DLD1 (cell line): Measurements from ENCODE around the gene GNMT.

Experiments used
- in situ Hi-C: cut with HindIII; loops from 2 replicates; pipeline ENCODE4 v1.10.0; 2017; ENCODE audit warnings: low sequenced_read_pairs

GNMT gene

GRCh38 chr6:42960243-42961019, at the start of gene GNMT:
GNMT (plus strand) TSS chr6:42960754; CDS start chr6:42960768, 14 bp downstream.
- in situ Hi-C loops, result no loop called here

GRCh38 chr6:42911171-42912021, 49.2 kb upstream of the GNMT start:
- in situ Hi-C loops, result no loop called here

GRCh38 chr6:42914546-42914945, 46.0 kb upstream of the GNMT start:
- in situ Hi-C loops, result no loop called here

GRCh38 chr6:42915732-42916131, 44.8 kb upstream of the GNMT start, which contains the start of gene PTCRA:
PTCRA (plus strand) TSS chr6:42916053; CDS start chr6:42916070, 17 bp downstream.
- in situ Hi-C loops, result no loop called here

GRCh38 chr6:42916288-42916687, 44.3 kb upstream of the GNMT start:
- in situ Hi-C loops, result no loop called here

GRCh38 chr6:42921801-42922200, 38.8 kb upstream of the GNMT start:
- in situ Hi-C loops, result no loop called here

DNA sequence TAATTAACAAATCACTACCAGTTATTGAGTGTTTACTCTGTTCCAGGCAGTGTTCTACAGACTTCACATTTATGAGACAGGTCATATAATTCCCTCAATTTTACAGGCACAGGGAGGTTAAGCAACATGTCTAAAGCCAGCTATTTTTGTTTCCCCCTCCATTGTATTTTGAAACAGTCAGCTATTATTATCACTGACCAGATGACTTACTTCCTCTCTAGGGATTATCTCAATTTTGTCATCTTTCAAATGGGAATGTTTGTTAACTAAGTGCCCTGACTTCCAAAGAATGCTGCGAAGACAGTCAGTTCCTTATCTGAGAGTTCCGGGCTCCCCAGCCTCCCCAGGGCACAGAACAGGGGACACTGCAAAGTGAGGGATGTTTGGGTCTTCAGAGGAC, 36.9 kb upstream of the GNMT start:
- in situ Hi-C loops, result no loop called here

DNA sequence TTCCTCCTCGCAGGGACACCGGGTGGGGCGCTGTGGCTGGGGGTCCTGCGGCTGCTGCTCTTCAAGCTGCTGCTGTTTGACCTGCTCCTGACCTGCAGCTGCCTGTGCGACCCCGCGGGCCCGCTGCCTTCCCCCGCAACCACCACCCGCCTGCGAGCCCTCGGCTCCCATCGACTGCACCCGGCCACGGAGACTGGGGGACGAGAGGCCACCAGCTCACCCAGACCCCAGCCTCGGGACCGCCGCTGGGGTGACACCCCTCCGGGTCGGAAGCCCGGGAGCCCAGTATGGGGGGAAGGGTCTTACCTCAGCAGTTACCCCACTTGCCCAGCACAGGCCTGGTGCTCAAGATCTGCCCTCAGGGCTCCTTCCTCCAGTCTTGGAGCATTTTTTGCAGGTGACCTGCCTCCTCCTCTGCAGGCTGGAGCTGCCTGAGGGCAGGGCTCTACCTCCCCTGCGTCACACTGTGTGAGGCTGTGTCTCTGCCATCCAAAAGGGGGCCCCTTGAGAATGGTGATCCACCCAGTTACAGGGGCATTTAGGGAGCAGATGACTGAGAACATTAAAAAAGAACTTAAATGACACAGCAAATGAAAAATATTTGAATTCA, 35.2 kb upstream of the GNMT start:
- in situ Hi-C loops, result no loop called here

GRCh38 chr6:42928986-42929820, 31.4 kb upstream of the GNMT start, which contains the start of gene CNPY3:
CNPY3 (plus strand) TSS chr6:42929480; CDS start chr6:42929571, 91 bp downstream.
- in situ Hi-C loops, result no loop called here

DNA sequence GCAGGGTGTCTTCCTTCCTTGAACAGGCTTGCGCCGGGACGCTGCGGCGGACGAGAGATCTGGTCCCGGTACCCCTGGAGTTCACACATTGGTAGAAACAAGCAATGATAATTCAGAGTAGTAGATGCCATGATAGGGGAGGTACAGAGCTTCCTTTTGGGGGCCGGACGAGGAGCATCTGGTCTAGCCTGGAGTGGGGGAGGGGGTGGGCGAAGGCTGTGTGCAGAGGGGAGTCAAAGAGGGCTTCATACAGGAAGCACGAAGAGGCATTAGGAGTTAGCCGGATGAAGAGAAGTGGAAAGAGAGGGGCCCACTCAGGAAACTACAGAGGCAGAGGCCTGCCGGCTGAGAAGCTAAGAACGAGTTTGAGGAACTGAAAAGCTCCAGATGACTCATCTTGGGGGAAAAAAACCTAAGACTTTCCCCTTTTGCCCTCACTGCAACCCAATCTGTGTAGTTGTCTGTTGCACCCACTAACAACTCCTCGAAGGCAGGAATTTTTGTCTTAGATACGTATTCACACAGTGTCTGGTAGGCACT, 30.7 kb upstream of the GNMT start:
- in situ Hi-C loops, result no loop called here

DNA sequence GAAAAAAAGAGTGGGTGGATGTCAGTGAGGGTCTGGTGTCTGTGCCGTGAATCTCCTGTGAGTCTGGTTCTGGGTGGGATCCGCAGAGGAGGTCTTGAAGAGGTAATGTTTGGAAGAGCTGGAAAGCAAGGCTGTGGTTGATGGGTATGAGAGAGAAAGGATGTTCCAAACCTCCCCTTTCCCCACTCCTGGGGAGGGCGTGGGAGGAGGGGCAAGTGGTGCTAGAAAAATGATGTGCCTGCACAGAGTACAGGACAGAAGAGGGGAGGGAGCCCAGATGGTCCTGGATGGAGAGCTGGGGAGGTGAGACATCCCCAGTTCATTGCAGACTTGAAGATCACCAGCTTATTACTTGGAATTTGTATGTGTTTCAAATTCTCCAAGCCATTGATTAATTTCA, 28.1 kb upstream of the GNMT start:
- in situ Hi-C loops, result no loop called here

DNA sequence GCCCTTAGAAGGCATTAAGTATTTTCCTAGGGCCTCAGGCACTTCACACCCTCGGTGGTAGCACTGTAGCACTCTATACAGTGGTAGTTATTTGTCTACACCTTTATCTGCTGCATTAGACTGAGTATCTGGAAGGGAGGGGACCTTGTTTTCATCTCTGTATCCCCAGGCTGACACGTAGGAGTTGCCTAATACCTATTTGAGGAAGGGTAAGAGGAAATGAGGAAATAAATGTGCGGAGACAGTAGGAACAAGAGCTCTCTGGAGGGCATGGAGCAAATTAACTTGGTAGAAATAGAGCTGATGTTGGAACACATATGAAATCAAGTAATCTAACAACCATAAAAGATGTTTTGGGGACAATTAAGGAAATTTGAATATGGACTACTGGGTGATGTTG, 27.3 kb upstream of the GNMT start:
- in situ Hi-C loops, result no loop called here

DNA sequence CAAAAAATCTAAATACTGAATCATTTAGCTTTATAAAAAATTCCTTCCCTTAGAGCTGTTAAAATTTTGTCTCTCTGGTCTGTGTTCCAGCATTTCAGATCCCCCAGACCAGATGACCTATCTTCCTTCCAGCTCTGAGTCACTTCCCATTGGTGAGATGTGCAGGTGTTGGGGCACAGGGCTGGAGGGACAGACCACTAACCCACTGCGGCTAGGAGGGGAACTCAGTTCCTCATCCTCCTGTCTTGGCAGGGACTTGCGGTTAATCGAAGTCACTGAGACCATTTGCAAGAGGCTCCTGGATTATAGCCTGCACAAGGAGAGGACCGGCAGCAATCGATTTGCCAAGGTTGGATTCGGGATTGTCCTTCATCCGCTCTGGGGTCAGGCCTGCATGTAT, 25.2 kb upstream of the GNMT start:
- in situ Hi-C loops, result no loop called here

DNA sequence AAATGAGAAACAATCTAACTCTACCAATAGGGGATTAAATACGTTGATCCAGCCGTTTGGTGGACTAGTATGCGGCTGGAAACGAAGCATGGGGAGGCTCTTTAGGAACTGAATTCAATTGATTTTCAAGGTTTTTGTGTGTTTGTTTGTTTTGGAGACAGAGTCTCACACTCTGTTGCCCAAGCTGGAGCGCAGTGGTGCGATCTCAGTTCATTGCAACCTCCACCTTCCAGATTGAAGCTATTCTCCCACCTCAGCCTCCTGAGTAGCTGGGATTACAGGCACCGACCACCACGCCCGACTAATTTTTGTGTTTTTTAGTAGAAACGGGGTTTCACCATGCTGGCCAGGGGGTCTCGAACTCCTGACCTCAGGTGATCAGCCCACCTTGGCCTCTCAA, 24.2 kb upstream of the GNMT start:
- in situ Hi-C loops, result no loop called here

DNA sequence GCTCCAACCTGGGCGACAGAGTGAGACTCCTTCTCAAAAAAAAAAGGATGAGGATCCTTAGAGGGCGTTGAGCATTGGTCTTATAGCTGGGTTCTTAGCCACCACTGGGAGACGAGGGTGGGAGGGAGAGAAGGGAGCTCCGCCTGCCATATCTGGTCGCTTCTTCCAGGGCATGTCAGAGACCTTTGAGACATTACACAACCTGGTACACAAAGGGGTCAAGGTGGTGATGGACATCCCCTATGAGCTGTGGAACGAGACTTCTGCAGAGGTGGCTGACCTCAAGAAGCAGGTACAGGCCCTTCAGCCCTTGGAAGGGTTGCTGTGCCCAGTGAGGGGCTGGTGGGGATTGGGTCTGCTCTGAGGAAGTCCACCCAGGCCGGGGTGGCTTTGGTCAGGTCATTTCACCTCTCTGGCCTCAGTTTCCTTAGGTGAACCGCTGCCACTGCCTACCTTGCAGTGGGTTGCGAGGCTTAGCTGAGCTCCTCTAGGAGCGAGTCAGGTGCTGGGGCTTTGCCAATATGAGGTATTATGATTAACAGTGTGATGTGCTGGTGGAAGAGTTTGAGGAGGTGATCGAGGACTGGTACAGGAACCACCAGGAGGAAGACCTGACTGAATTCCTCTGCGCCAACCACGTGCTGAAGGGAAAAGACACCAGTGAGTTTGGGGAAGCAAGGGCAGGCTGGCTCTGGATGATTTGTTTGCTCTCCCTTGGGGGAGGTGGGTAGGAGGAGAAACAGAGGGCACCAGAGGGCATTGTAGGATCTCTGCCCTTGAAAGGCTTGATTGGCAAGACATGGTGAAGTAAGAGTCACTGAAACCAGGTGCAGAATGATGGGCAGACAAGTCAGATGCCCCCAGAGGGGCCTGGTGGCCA, 22.8 kb upstream of the GNMT start:
- in situ Hi-C loops, result no loop called here

DNA sequence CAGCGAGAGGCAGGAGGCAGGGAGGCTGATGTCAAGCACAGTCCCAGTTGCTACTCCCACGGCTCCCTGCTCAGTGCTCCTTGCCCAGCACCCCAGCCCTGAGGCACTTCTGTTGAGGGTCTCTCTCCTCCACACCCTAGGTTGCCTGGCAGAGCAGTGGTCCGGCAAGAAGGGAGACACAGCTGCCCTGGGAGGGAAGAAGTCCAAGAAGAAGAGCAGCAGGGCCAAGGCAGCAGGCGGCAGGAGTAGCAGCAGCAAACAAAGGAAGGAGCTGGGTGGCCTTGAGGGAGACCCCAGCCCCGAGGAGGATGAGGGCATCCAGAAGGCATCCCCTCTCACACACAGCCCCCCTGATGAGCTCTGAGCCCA, 22.1 kb upstream of the GNMT start:
- in situ Hi-C loops, result no loop called here

DNA sequence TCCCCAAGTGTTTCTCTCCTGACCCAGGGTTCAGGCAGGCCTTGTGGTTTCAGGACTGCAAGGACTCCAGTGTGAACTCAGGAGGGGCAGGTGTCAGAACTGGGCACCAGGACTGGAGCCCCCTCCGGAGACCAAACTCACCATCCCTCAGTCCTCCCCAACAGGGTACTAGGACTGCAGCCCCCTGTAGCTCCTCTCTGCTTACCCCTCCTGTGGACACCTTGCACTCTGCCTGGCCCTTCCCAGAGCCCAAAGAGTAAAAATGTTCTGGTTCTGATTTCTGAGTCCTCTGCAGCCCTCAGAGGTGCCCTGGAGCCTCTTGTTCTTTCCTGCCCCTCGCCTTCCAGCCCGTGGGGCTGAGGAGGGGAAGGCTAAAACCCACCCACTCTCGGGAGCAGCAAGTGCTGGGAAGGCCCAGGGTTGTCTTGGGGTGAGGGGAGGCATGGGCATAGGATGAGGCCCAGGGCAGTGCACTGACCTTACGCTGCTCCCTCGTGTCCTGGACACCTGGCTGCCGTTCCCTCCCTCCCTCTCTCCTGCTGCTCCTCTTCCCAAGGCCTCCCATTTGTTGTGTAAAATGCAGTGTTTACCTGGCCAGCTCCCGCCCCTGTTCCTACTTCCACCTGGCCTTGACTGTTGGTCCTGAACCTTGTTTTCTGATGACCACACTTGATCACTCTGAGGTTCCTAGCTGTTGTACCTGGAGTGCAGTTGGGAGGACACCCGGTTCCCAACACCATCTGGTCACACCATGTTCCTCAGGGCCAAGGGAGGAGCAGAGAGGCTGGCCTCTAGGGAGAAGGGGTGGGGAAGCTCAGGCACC, 21.4 kb upstream of the GNMT start:
- in situ Hi-C loops, result no loop called here

- in situ Hi-C loops, result no loop called here
These were observed 20.8 kb upstream of the GNMT start for GRCh38 chr6:42939810-42940167.
